Activated naive CD4-positive, alpha-beta T cell treated with anti-CD3 and anti-CD28 coated beads, Interleukin-2, amount 10 ng/mL, durations not matched to agents 7 days and 5 days (primary cell): Measurements from ENCODE around the gene ZNF584.
"Not testable (repeated sequence)": the region's sequence is repeated elsewhere in the genome, so short reads cannot be mapped to it uniquely, and the experiment has no call there.

Experiments used
- CTCF ChIA-PET: fragments of 350-600 bp; sonication (Branson Sonifier 250); formaldehyde crosslinking; loops from one replicate; lab custom pipeline; 2021; ENCODE audit warnings: antibody characterized with exemption; lab: Charles Lee
- DNase-seq: peaks from one replicate; pipeline ENCODE4 v3.0.0-alpha.2; 2020
- H3K27ac Mint-ChIP-seq: one replicate; pipeline ENCODE4 v1.8.0; 2021; ENCODE audit warnings: mild to moderate bottlenecking, moderate library complexity, mixed read lengths
- H3K27me3 Mint-ChIP-seq: one replicate; pipeline ENCODE4 v1.8.0; 2021; ENCODE audit warnings: mild to moderate bottlenecking, mixed read lengths
- H3K36me3 Mint-ChIP-seq: one replicate; pipeline ENCODE4 v1.8.0; 2021; ENCODE audit warnings: mixed read lengths
- H3K4me1 Mint-ChIP-seq: one replicate; pipeline ENCODE4 v1.8.0; 2021; ENCODE audit warnings: mixed read lengths
- H3K4me3 Mint-ChIP-seq: one replicate; pipeline ENCODE4 v1.8.0; 2021; ENCODE audit warnings: mild to moderate bottlenecking, moderate library complexity, mixed read lengths
- H3K9me3 Mint-ChIP-seq: one replicate; pipeline ENCODE4 v1.8.0; 2021; ENCODE audit warnings: mixed read lengths

ZNF584 gene

GRCh38 chr19:58406818-58407657 lies 1.4 kb upstream of the ZNF584 start:
- no peak for DNase-seq
- peaks cover 45% of the 10 kb centered on the region for H3K4me1 Mint-ChIP-seq
- peaks cover 10% of the 10 kb centered on the region for H3K36me3 Mint-ChIP-seq
- H3K27ac Mint-ChIP-seq, result peak overlapping the region; percentile 93
- H3K9me3 Mint-ChIP-seq, result no peaks in the 10 kb centered on the region
- no peaks in the 10 kb centered on the region for H3K27me3 Mint-ChIP-seq
- CTCF ChIA-PET, result interaction anchor here (1.5 kb wide), 2 partner anchors 56 to 186 kb away, joined by 4 read pairs; no protein-coding TSS in a partner anchor
- peak overlapping the region; percentile 95 for H3K4me3 Mint-ChIP-seq

GRCh38 chr19:58407658-58408151 lies 744 bp upstream of the ZNF584 start:
- no peak for DNase-seq
- Mint-ChIP-seq H3K4me3 (peak overlapping the region; percentile 95), H3K36me3 (peaks cover 12% of the 10 kb centered on the region), H3K27me3 (no peaks in the 10 kb centered on the region), H3K4me1 (peaks cover 45% of the 10 kb centered on the region), H3K9me3 (no peaks in the 10 kb centered on the region), H3K27ac (peak overlapping the region; percentile 93)
- CTCF ChIA-PET, result interaction anchor here (1.5 kb wide), 2 partner anchors 55 to 186 kb away, joined by 4 read pairs; no protein-coding TSS in a partner anchor

- Mint-ChIP-seq H3K4me1 (peaks cover 33% of the 10 kb centered on the region), H3K27me3 (no peaks in the 10 kb centered on the region), H3K36me3 (peaks cover 12% of the 10 kb centered on the region), H3K27ac (peak overlapping the region; percentile 16), H3K9me3 (no peaks in the 10 kb centered on the region), H3K4me3 (peak overlapping the region; percentile 95)
- CTCF ChIA-PET, result interaction anchor here (0.7 kb wide), 1 partner anchor 42 kb away, joined by 3 read pairs; the partner anchor contains the start of gene ZNF324B
- peak; percentile 41 for DNase-seq
These were observed 751 bp downstream of the ZNF584 start for GRCh38 chr19:58409010-58409790.

- peaks cover 43% of the 10 kb centered on the region for H3K36me3 Mint-ChIP-seq
- H3K9me3 Mint-ChIP-seq, result peaks cover 13% of the 10 kb centered on the region
- H3K4me3 Mint-ChIP-seq, result no peak overlapping the region
- no peak for DNase-seq
- H3K27ac Mint-ChIP-seq, result no peak overlapping the region
- H3K4me1 Mint-ChIP-seq, result no peaks in the 10 kb centered on the region
- H3K27me3 Mint-ChIP-seq, result no peaks in the 10 kb centered on the region
- CTCF ChIA-PET, result no interaction called here
These were observed 8.2 kb downstream of the ZNF584 start for GRCh38 chr19:58416604-58417003.

GRCh38 chr19:58417071-58417470 lies 8.6 kb downstream of the ZNF584 start:
- no peaks in the 10 kb centered on the region for H3K4me1 Mint-ChIP-seq
- CTCF ChIA-PET, result no interaction called here
- peaks cover 45% of the 10 kb centered on the region for H3K36me3 Mint-ChIP-seq

GRCh38 chr19:58428617-58429016 lies 20.2 kb downstream of the ZNF584 start:
- Mint-ChIP-seq H3K27ac (no peak overlapping the region), H3K9me3 (peaks cover 75% of the 10 kb centered on the region), H3K4me1 (no peaks in the 10 kb centered on the region), H3K36me3 (peaks cover 20% of the 10 kb centered on the region), H3K27me3 (no peaks in the 10 kb centered on the region), H3K4me3 (no peak overlapping the region)
- no peak for DNase-seq
- CTCF ChIA-PET, result interaction anchor here (1.8 kb wide), 1 partner anchor 200 kb away, joined by 5 read pairs; the partner anchor contains the start of gene ZNF544

More at GRCh38 chr19:58417071-58417470, 8.6 kb downstream of the ZNF584 start:
- H3K9me3 Mint-ChIP-seq, result peaks cover 13% of the 10 kb centered on the region
- no peak overlapping the region for H3K4me3 Mint-ChIP-seq
- no peaks in the 10 kb centered on the region for H3K27me3 Mint-ChIP-seq
- no peak overlapping the region for H3K27ac Mint-ChIP-seq
- no peak for DNase-seq

- H3K4me3 Mint-ChIP-seq, result no peak overlapping the region
- CTCF ChIA-PET, result interaction anchor here (1.8 kb wide), 1 partner anchor 201 kb away, joined by 5 read pairs; the partner anchor contains the start of gene ZNF544
- no peaks in the 10 kb centered on the region for H3K4me1 Mint-ChIP-seq
- DNase-seq, result no peak
- H3K27me3 Mint-ChIP-seq, result no peaks in the 10 kb centered on the region
- peaks cover 31% of the 10 kb centered on the region for H3K36me3 Mint-ChIP-seq
- peaks cover 85% of the 10 kb centered on the region for H3K9me3 Mint-ChIP-seq
- H3K27ac Mint-ChIP-seq, result no peak overlapping the region
These were observed 21.3 kb downstream of the ZNF584 start for GRCh38 chr19:58429745-58430144.

- CTCF ChIA-PET, result no interaction called here
- peaks cover 63% of the 10 kb centered on the region for H3K36me3 Mint-ChIP-seq
- H3K4me3 Mint-ChIP-seq, result no peak overlapping the region
- H3K27ac Mint-ChIP-seq, result no peak overlapping the region
- peaks cover 3% of the 10 kb centered on the region for H3K27me3 Mint-ChIP-seq
- DNase-seq, result no peak
- H3K9me3 Mint-ChIP-seq, result peaks cover 86% of the 10 kb centered on the region
- peaks cover 11% of the 10 kb centered on the region for H3K4me1 Mint-ChIP-seq
These were observed 25.8 kb downstream of the ZNF584 start for GRCh38 chr19:58434217-58434616.

GRCh38 chr19:58439576-58440554 lies 31.4 kb downstream of the ZNF584 start, which contains the start of gene ZNF132:
TSS of gene ZNF132 (minus strand) at chr19:58440153. CDS start at chr19:58439821, 332 bp downstream.
- Mint-ChIP-seq H3K4me3 (peak within 1 kb of the TSS; percentile 96), H3K36me3 (peaks cover 50% of the 10 kb centered on the region), H3K27ac (peak within 1 kb of the TSS; percentile 96), H3K9me3 (peaks cover 63% of the 10 kb centered on the region), H3K4me1 (peaks cover 28% of the 10 kb centered on the region), H3K27me3 (peaks cover 3% of the 10 kb centered on the region)
- CTCF ChIA-PET, result no interaction called here
- peak; percentile 97 for DNase-seq

GRCh38 chr19:58440556-58440955 lies 32.1 kb downstream of the ZNF584 start:
- peaks cover 28% of the 10 kb centered on the region for H3K4me1 Mint-ChIP-seq
- peaks cover 43% of the 10 kb centered on the region for H3K36me3 Mint-ChIP-seq
- peaks cover 3% of the 10 kb centered on the region for H3K27me3 Mint-ChIP-seq
- H3K4me3 Mint-ChIP-seq, result peak overlapping the region; percentile 96
- DNase-seq, result no peak
- H3K9me3 Mint-ChIP-seq, result peaks cover 57% of the 10 kb centered on the region
- peak overlapping the region; percentile 96 for H3K27ac Mint-ChIP-seq
- CTCF ChIA-PET, result no interaction called here

- DNase-seq, CTCF ChIA-PET, H3K27ac Mint-ChIP-seq, H3K4me3 Mint-ChIP-seq: not testable (repeated sequence)
- Mint-ChIP-seq H3K4me1 (peaks cover 25% of the 10 kb centered on the region), H3K9me3 (peaks cover 41% of the 10 kb centered on the region), H3K36me3 (peaks cover 27% of the 10 kb centered on the region), H3K27me3 (peaks cover 16% of the 10 kb centered on the region)
These were observed 34.5 kb downstream of the ZNF584 start for GRCh38 chr19:58442986-58443385.

GRCh38 chr19:58448860-58449259 lies 40.4 kb downstream of the ZNF584 start:
- DNase-seq, H3K27ac Mint-ChIP-seq, H3K4me3 Mint-ChIP-seq, CTCF ChIA-PET: not testable (repeated sequence)
- peaks cover 38% of the 10 kb centered on the region for H3K27me3 Mint-ChIP-seq
- H3K9me3 Mint-ChIP-seq, result peaks cover 16% of the 10 kb centered on the region
- H3K4me1 Mint-ChIP-seq, result peaks cover 22% of the 10 kb centered on the region
- peaks cover 14% of the 10 kb centered on the region for H3K36me3 Mint-ChIP-seq

- peaks cover 38% of the 10 kb centered on the region for H3K27me3 Mint-ChIP-seq
- H3K4me1 Mint-ChIP-seq, result peaks cover 22% of the 10 kb centered on the region
- H3K27ac Mint-ChIP-seq, DNase-seq, H3K4me3 Mint-ChIP-seq, CTCF ChIA-PET: not testable (repeated sequence)
- peaks cover 21% of the 10 kb centered on the region for H3K36me3 Mint-ChIP-seq
- peaks cover 13% of the 10 kb centered on the region for H3K9me3 Mint-ChIP-seq
These were observed 41.5 kb downstream of the ZNF584 start for GRCh38 chr19:58449980-58450379.
